ENCODE data around the gene C3orf20.

C3orf20 gene

DNA sequence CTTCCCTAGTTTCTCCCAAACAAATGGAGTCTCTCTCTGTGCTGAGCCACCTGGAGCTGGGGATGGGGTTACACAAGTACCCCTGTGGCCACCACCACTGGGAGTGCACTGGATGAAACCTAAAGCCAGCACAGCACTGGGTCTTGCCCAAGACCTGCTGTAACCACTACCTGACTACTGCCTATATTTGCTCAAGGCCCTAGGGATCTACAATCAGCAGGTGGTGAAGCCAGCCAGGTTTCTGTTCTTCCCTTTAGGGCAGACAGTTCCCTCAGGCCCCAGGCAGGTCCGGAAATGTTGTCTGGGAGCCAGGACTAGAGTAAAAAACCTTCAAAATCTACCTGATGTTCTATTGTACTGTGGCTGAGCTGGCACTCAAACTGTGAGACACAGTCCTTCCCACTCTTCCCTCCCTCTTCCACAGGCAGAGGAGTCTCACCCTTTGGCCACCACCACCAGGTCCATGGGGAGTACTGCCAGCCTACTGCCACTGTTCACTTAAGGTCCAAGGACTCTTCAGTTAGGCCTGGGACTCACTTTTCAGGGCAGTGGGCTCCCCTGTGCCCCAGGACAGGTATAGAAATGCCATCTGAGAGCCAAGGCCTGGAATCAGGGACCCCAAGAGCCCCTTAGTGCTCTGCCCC, 23.8 kb downstream of the C3orf20 start:
- DNase-seq (ENCODE audit: low read depth in 1 of 2, low spot score in 1 of 2) = no peak

DNA sequence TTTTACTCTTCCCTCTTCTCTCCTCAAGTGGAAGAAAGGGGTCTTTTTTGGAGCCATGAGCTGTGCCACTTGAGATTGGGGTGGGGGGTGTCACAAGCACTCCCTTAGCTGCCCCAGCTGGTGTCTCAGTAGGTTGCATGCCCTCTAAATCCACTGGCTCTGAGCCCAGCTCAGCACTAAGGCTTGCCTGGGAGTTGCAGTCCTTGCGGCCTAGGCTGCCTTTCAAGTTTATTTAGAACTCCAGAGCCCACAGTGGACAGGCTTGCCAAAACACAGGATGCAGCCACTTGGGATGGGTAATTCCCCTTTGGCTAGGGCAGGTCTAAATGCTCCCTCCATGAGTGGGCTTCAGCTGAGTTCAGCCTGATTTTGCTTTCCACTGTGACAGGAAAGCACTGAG, 24.7 kb downstream of the C3orf20 start:
- DNase-seq (ENCODE audit: low read depth in 1 of 2, low spot score in 1 of 2) = no peak

DNA sequence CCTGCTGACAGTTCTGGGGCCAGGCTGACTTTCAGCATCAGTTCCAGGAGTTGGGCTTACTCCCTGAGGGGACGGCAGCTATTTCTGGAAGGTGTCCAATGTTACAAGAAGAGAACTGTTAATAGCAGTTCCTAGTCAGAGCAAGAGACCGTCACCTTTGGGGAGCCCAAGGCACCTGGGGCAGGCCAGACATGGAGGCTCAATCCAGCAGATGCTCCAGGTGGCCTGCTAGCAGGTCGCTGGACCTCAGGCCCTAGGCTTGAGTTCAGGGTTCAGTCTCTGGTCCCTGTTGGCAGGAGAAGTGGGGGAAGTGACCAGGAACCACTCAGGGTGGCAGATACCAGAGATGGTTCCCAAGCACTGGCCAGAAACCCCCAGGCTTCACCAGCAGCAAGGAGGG, 25.9 kb downstream of the C3orf20 start:
- DNase-seq (ENCODE audit: low read depth in 1 of 2, low spot score in 1 of 2) = no peak

DNA sequence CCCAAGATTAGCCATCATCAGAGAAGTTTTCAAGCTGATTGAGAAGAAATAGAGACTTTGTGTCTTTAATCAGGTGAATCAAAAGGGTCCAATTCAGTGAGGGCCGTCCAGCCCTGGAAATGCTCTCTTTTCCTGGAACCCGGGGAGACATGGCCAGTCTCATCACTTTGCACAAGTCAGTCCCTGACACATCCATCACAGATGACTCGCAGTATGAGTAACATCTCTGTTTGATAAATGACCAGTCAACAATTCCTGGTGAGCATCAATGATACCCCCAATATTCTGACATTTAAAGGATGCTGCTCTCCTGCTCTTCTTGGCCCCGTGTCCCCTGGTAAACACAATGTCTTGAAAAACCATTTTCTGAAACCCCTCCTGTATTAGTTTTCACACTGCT, 26.7 kb downstream of the C3orf20 start:
- no peak for DNase-seq (ENCODE audit: low read depth in 1 of 2, low spot score in 1 of 2)

DNA sequence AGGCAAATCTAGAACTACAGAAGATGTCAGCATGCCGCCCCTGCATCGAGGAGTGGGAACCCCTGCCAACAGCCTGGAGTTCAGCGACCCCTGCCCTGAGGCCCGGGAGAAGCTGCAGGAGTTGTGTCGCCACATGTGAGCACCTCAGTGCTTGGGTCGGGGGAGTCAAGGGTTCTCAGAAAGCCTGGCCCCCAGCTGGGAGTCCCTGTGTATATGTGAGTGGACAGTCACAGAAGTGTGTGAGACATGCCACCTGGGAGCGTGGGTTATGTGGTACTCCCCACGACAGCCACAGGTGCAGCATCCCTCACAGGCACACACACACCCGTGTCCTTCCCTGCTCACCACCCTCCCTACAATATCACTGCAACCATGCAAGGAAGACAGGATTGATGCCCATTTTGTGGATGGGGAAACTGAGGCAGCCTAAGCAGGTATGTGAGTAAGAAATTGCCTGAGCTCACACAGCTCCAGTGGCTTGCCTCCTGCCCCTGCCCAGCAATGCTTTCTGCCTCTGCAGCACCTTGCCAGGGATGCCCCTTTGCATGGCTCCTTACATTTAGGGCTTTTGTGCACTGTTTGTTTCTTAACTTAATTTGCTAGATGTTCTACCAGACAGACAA, 28.3 kb downstream of the C3orf20 start:
- DNase-seq (ENCODE audit: low read depth in 1 of 2, low spot score in 1 of 2) = no peak

- DNase-seq (ENCODE audit: low read depth in 1 of 2, low spot score in 1 of 2) = no peak
Observed at GRCh38 chr3:14703791-14704190, 28.9 kb downstream of the C3orf20 start.

- DNase-seq (ENCODE audit: low read depth in 1 of 2, low spot score in 1 of 2) = no peak
Observed at GRCh38 chr3:14706096-14706495, 31.2 kb downstream of the C3orf20 start.

- DNase-seq (ENCODE audit: low read depth in 1 of 2, low spot score in 1 of 2) = no peak
Observed at GRCh38 chr3:14716591-14716990, 41.6 kb downstream of the C3orf20 start.

- DNase-seq (ENCODE audit: low read depth in 1 of 2, low spot score in 1 of 2) = no peak
Observed at GRCh38 chr3:14717307-14717706, 42.4 kb downstream of the C3orf20 start.

- DNase-seq (ENCODE audit: low read depth in 1 of 2, low spot score in 1 of 2) = no peak
Observed at GRCh38 chr3:14718539-14718938, 43.6 kb downstream of the C3orf20 start.

- DNase-seq (ENCODE audit: low read depth in 1 of 2, low spot score in 1 of 2) = no peak
Observed at GRCh38 chr3:14719006-14719405, 44.1 kb downstream of the C3orf20 start.

GRCh38 chr3:14721126-14721864, 46.4 kb downstream of the C3orf20 start:
- DNase-seq (ENCODE audit: low read depth in 1 of 2, low spot score in 1 of 2) = no peak

GRCh38 chr3:14725013-14725412, 50.1 kb downstream of the C3orf20 start:
- DNase-seq (ENCODE audit: low read depth in 1 of 2, low spot score in 1 of 2) = no peak

DNA sequence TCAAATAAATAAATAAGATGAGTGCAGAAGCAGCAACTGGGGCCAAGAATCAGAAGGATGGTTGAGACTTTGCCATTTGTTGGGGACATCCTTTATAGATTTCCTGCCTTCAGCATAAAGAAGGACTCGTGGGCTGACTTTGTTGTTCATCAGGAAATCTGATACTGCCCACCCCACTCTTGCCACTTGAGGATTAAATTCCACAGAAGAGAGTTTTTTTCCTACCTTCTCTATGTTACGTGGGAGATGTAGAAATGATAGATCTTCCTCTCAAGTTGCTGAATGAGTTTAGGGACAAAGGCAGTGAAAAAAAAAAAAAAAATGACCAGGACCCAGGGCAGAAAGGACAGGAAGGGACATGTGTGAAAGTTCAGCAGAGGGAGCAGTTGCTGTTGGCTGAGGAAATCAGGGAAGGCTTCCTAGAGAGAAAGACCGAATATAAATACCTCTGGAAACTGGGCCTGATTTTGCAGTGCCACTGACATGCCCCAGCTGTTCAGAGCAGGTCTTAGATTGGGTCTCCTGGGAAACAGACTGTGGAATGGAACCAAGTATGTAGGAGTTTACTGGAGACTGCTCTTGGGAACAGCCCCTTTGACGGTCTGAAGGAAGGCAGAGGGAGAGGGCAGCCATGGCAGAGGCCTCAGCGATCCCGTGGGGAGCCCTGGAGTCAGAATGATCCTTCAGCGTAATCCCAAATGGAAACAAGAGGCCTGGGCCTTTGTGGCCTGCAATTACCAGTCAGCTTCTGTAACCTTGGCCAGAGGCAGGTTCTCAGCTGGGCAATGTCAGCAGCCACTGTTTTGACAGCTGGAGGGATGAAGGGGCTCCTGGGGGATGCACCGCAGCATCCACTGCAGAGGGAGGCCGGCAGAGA, 50.9 kb downstream of the C3orf20 start:
- no peak for DNase-seq (ENCODE audit: low read depth in 1 of 2, low spot score in 1 of 2)

DNA sequence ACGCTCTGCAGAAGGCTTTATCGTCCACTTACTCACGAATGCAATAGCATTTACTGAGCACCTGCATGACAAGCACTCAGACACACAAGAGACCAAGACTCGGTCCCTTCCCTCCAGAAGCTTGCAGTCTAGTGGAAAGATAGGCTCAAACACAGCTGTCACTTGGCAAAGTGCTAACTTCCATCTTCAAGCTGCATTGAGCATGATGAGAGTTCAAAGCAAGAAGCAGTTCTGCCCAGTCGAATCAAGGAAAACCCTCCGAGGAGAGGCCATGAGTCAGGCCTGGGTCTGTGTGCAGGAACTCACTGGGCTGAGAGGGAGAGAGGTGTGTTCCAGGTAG, 51.5 kb downstream of the C3orf20 start:
- DNase-seq (ENCODE audit: low read depth in 1 of 2, low spot score in 1 of 2) = no peak

DNA sequence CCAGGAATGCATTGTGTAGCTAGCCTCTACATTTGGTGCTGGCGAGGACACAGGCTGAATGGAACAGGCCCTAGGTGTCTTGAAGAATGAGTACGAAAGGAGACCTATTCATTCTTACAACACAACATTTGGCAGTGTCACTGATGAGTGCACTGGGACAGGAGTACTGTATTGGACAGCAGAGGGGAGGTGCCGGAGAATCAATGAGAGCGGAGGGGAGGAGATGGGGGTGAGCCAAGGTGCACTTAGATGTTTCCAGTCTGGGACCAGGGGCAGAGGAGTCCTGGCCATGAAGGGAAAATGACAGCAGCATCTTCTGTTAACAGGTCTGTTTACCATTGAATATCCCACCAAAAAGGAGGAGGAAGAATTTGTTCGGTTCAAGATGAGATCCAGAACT, 53.2 kb downstream of the C3orf20 start:
- no peak for DNase-seq (ENCODE audit: low read depth in 1 of 2, low spot score in 1 of 2)

DNA sequence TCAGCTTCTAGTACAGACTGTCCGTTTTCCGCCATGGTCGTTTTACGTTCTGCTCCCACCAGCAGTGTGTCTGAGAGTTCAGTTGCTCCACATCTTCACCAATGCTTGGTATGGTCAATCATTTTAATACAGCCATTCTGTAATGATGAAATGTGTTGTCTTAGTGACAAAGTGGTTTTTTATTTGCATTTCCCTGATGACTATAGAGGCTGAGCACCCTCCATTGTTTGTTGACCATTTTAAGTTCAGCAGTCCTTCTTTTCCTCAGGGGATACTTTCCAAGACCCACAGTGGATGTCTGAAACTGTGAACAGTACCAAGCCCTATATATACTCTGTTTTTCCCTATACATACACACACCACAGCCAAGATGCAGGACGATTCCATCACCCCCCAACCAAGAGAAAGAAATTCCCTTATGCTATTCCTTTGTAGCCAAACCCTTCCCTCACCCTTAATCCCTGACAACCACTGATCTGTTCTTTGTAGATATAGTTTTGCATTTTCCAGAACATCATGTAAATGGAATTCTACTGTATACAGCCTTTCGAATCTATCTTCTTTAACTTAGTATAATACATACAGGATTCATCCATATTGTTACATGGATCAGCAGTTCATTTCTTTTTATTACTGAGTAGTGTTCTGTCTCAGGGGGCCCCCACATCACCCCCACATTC, 55.9 kb downstream of the C3orf20 start:
- no peak for DNase-seq (ENCODE audit: low read depth in 1 of 2, low spot score in 1 of 2)

GRCh38 chr3:14740983-14741382, 66.0 kb downstream of the C3orf20 start:
- DNase-seq (ENCODE audit: low read depth in 1 of 2, low spot score in 1 of 2) = no peak

- DNase-seq (ENCODE audit: low read depth in 1 of 2, low spot score in 1 of 2) = no peak
Observed at GRCh38 chr3:14741510-14741909, 66.6 kb downstream of the C3orf20 start.

DNA sequence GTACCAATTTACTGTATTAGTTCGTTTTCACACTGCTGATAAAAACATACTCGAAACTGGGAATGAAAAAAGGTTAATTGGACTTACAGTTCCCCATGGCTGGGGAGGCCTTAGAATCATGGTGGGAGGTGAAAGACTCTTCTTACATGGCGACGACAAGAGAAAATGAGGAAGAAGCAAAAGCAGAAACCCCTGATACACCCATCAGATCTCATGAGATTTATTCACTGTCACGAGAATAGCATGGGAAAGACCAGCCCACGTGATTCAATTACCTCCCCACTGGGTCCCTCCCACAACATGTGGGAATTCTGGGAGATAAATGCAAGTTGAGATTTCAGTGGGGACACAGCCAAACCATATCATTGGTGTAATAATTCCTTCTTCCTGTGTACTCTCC, 69.6 kb downstream of the C3orf20 start:
- no peak for DNase-seq (ENCODE audit: low read depth in 1 of 2, low spot score in 1 of 2)

- DNase-seq (ENCODE audit: low read depth in 1 of 2, low spot score in 1 of 2) = no peak
Observed at GRCh38 chr3:14750650-14751049, 75.7 kb downstream of the C3orf20 start.
